Measurements from ENCODE around the gene SESN1. TPM values are rescaled to one million over a fixed set of nuclear protein-coding genes. Genes with fewer than 3 reads are reported as not detected.

Gene SESN1
- total RNA-seq, 4 donors from 2014 or later = 50.7 to 80.9 (median 61.8) TPM

DNA sequence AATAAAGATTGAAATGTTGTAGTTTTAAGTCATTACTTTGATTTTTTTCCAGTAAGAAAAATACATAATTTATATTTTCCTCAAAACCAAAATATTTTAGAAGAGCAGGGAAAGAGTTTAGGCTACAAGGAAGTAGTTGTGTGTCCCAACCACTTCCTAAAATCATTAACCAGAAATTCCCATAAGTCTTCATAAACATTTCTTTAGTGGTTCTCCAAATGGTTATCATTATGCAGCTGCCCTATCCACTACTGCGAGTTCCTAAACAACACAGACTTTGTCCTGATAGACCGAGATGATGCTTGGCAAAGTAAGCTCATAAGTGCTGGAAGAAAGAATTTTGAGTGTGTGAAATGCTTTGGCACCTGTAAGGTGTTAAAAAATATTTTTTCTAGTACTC is 152.8 kb downstream of the SESN1 start:
- no peak for DNase-seq (ENCODE audit: extremely low spot score)
- TF ChIP-seq EP300 (IDR thresholded peaks at IDR 0.05) (no peak), POLR2AphosphoS5 (IDR thresholded peaks at IDR 0.05) (no peak), POLR2A (IDR thresholded peaks at IDR 0.05; ENCODE audit: low read depth) (no peak)
- TF ChIP-seq, protein P1, sequence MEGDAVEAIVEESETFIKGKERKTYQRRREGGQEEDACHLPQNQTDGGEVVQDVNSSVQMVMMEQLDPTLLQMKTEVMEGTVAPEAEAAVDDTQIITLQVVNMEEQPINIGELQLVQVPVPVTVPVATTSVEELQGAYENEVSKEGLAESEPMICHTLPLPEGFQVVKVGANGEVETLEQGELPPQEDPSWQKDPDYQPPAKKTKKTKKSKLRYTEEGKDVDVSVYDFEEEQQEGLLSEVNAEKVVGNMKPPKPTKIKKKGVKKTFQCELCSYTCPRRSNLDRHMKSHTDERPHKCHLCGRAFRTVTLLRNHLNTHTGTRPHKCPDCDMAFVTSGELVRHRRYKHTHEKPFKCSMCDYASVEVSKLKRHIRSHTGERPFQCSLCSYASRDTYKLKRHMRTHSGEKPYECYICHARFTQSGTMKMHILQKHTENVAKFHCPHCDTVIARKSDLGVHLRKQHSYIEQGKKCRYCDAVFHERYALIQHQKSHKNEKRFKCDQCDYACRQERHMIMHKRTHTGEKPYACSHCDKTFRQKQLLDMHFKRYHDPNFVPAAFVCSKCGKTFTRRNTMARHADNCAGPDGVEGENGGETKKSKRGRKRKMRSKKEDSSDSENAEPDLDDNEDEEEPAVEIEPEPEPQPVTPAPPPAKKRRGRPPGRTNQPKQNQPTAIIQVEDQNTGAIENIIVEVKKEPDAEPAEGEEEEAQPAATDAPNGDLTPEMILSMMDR (IDR thresholded peaks at IDR 0.05) = no peak
- Histone ChIP-seq H3K27me3 (no peaks in the 10 kb centered on the region), H3K9me3 (no peaks in the 10 kb centered on the region), H3K36me3 (no peaks in the 10 kb centered on the region), H3K4me1 (peaks cover 35 to 51% (median 37%) of the 10 kb centered on the region in 4 donors), H3K4me3 (no peak overlapping the region), H3K27ac (replicated peaks in 1 of 4) (no peak overlapping the region)
- intact Hi-C loops (cut with DNase I) = loop anchor here (10.0 kb wide), 1 partner anchor 123 kb away; no protein-coding TSS in a partner anchor
- WGBS = 63% methylated on average over 2 of the region's 2 CpGs

DNA sequence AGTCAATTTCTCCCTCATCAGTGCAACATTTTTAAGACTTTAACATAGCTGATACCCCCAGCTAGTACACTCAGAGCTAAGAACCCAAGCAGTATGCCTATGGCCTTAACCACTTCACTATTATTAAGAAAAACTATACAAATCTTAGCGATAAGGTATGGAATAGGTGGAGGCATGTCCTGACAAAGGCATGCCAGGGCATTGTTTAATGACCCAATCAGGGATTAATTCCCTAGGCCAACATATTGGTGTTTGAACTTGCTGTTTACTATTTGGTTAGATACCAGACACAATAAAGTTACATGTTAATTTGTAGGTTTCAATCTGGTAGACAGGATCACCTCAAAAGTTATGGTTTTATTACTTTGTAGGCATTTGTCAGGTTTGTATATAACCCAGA is 153.4 kb downstream of the SESN1 start:
- intact Hi-C loops (cut with DNase I) = loop anchor here (10.0 kb wide), 1 partner anchor 124 kb away; no protein-coding TSS in a partner anchor
- Histone ChIP-seq H3K9me3 (no peaks in the 10 kb centered on the region), H3K4me1 (peaks cover 29 to 45% (median 31%) of the 10 kb centered on the region in 4 donors), H3K27me3 (no peaks in the 10 kb centered on the region), H3K27ac (replicated peaks in 1 of 4) (no peak overlapping the region), H3K4me3 (no peak overlapping the region), H3K36me3 (no peaks in the 10 kb centered on the region)
- WGBS = 90% methylated on average over 1 of the region's 1 CpG
- no peak for TF ChIP-seq POLR2A (IDR thresholded peaks at IDR 0.05; ENCODE audit: low read depth)
- no peak for TF ChIP-seq POLR2AphosphoS5 (IDR thresholded peaks at IDR 0.05)
- no peak for TF ChIP-seq EP300 (IDR thresholded peaks at IDR 0.05)
- TF ChIP-seq, protein P1 (IDR thresholded peaks at IDR 0.05) = no peak
- DNase-seq (ENCODE audit: extremely low spot score) = no peak

DNA sequence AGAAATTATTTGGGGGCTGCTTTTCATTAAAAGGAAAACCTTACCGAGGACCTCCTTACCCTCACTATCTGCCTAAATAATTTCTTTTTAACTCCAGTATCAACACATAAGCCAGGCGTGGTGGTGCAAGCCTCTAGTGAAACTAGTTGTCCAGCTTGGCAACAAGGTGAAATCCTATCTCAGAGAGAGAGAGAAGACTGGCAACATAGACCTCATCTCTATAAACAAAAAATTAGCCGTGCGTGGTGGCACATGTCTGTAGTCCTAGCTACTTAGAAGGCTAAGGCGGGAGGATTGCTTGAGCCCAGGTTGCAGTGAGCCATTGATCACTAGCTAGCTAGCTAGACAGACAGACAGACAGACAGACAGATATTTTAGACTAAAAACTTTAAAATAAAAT is 153.9 kb downstream of the SESN1 start:
- Histone ChIP-seq H3K36me3 (no peaks in the 10 kb centered on the region), H3K27me3 (no peaks in the 10 kb centered on the region), H3K4me3 (no peak overlapping the region), H3K27ac (replicated peaks in 1 of 4) (no peak overlapping the region), H3K4me1 (peaks cover 24 to 40% (median 25%) of the 10 kb centered on the region in 4 donors), H3K9me3 (no peaks in the 10 kb centered on the region)
- no peak for DNase-seq (ENCODE audit: extremely low spot score)
- WGBS = 91% methylated on average over 5 of the region's 5 CpGs
- TF ChIP-seq, protein P1 (IDR thresholded peaks at IDR 0.05) = no peak
- TF ChIP-seq POLR2A (IDR thresholded peaks at IDR 0.05; ENCODE audit: low read depth) = no peak
- TF ChIP-seq EP300 (IDR thresholded peaks at IDR 0.05) = no peak
- no peak for TF ChIP-seq POLR2AphosphoS5 (IDR thresholded peaks at IDR 0.05)
- intact Hi-C loops (cut with DNase I) = loop anchor here (10.0 kb wide), 1 partner anchor 124 kb away; no protein-coding TSS in a partner anchor

DNA sequence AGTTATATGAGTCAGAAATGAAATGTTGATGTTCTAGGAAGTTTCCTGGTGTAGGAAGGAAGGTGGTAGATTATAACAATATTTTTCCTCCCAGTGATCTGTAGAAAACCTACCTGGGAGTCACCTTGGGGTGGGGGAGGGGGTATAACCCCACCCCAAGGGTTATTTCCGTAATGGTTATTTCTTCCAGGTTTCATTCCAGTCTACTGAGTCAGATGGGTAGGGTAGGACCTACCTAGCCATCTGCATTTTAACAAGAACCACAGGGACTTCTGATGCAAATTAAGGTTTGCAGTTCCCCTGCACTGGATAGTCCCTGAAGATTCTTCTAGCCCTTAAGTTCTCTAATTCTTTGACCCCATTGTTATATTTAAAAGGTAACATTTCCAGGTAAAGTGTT is 157.5 kb downstream of the SESN1 start:
- Histone ChIP-seq H3K4me1 (peaks cover 0 to 4% (median 0%) of the 10 kb centered on the region in 4 donors), H3K4me3 (no peak overlapping the region), H3K27ac (replicated peaks in 1 of 4) (no peak overlapping the region), H3K27me3 (no peaks in the 10 kb centered on the region), H3K36me3 (no peaks in the 10 kb centered on the region), H3K9me3 (no peaks in the 10 kb centered on the region)
- WGBS = 87% methylated on average over 1 of the region's 1 CpG
- DNase-seq (ENCODE audit: extremely low spot score) = no peak
- no peak for TF ChIP-seq POLR2A (IDR thresholded peaks at IDR 0.05; ENCODE audit: low read depth)
- TF ChIP-seq EP300 (IDR thresholded peaks at IDR 0.05) = no peak
- intact Hi-C loops (cut with DNase I) = no loop called here

Small RNAs within 50 kb of the gene (small RNA-seq; reads per million reads assigned to genes)
- gene RNU6-653P = 0 reads per million in 3 donors

Other genes with a start within 250 kb of the SESN1 start
- 1 to 10 TPM; 2.1 to 5.1 (median 3.2) TPM for gene ARMC2, start 246.4 kb downstream of the SESN1 start, total RNA-seq
- 10 to 100 TPM; 11.9 to 19.9 (median 13.9) TPM for gene CEP57L1, start 661 bp upstream of the SESN1 start, total RNA-seq

Measured in esophagus muscularis mucosa (tissue), 4 donors.